ENCODE results near the gene EMID1.
"Not testable (repeated sequence)": the region's sequence is repeated elsewhere in the genome, so short reads cannot be mapped to it uniquely, and the experiment has no call there.

The EMID1 gene

GRCh38 chr22:29211466-29211865, 5.8 kb downstream of the EMID1 start:
- FAIRE-seq = no peak

- FAIRE-seq = no peak
Observed at GRCh38 chr22:29212743-29213142, 7.0 kb downstream of the EMID1 start.

- no peak for FAIRE-seq
Observed at GRCh38 chr22:29213493-29213892, 7.8 kb downstream of the EMID1 start.

GRCh38 chr22:29214232-29214631, 8.5 kb downstream of the EMID1 start:
- no peak for FAIRE-seq

GRCh38 chr22:29215012-29215860, 9.5 kb downstream of the EMID1 start:
- no peak for FAIRE-seq

- no peak for FAIRE-seq
Observed at GRCh38 chr22:29216011-29216872, 10.5 kb downstream of the EMID1 start.

GRCh38 chr22:29216873-29217666, 11.4 kb downstream of the EMID1 start:
- no peak for FAIRE-seq

- no peak for FAIRE-seq
Observed at GRCh38 chr22:29217827-29218757, 12.4 kb downstream of the EMID1 start.

- no peak for FAIRE-seq
Observed at GRCh38 chr22:29218758-29219408, 13.2 kb downstream of the EMID1 start.

GRCh38 chr22:29219409-29219782, 13.7 kb downstream of the EMID1 start:
- not testable (repeated sequence) for FAIRE-seq

GRCh38 chr22:29219881-29220670, 14.4 kb downstream of the EMID1 start:
- no peak for FAIRE-seq

- no peak for FAIRE-seq
Observed at GRCh38 chr22:29224121-29224858, 18.6 kb downstream of the EMID1 start.

GRCh38 chr22:29224859-29225410, 19.2 kb downstream of the EMID1 start:
- no peak for FAIRE-seq

- FAIRE-seq = no peak
Observed at GRCh38 chr22:29225422-29226090, 19.9 kb downstream of the EMID1 start.

- no peak for FAIRE-seq
Observed at GRCh38 chr22:29226351-29226981, 20.8 kb downstream of the EMID1 start.

- no peak for FAIRE-seq
Observed at GRCh38 chr22:29230972-29231875, 25.5 kb downstream of the EMID1 start.

Measured in endometrium (tissue), 2 donors.